CD4-positive, CD25-positive, alpha-beta regulatory T cell (primary cell): ENCODE results near the gene TMEM243. TPM values are rescaled to one million over a fixed set of nuclear protein-coding genes. Genes with fewer than 3 reads are reported as not detected.
"Not testable (repeated sequence)": the region's sequence is repeated elsewhere in the genome, so short reads cannot be mapped to it uniquely, and the experiment has no call there.

Experiments
- ATAC-seq, 2 donors: fragments of 150-1000 bp; cut with Tn5 transposase; one replicate each; pipeline ENCODE4 v1.10.0; 2021; ENCODE audit warnings: low read depth in 2 of 2, moderate number of reproducible peaks in 2 of 2, moderate library complexity in 1 of 2
- DNase-seq, 3 donors: peaks; one replicate each; pipeline versions ENCODE4 v3.0.0 to v3.0.0-alpha.2; 2012 to 2022; ENCODE audit warnings: mixed read lengths in 1 of 3
- H3K27ac ChIP-seq: one replicate; pipeline ENCODE4 v1.7.0; 2013; ENCODE audit warnings: mild to moderate bottlenecking, low read length; ENCODE audit not compliant: insufficient read depth, poor library complexity, severe bottlenecking
- H3K27me3 ChIP-seq: one replicate; pipeline ENCODE4 v1.7.0; 2013; ENCODE audit warnings: low read length; ENCODE audit not compliant: control insufficient read depth, insufficient read depth
- H3K36me3 ChIP-seq: one replicate; pipeline ENCODE4 v1.7.0; 2013; ENCODE audit warnings: mild to moderate bottlenecking, low read length, moderate library complexity; ENCODE audit not compliant: control insufficient read depth, insufficient read depth
- H3K4me1 ChIP-seq: 2 replicates; pipeline ENCODE4 v1.7.0; 2013; ENCODE audit warnings: mild to moderate bottlenecking, low read length; ENCODE audit not compliant: insufficient read depth, control insufficient read depth, poor library complexity, severe bottlenecking
- H3K4me3 ChIP-seq: one replicate; pipeline ENCODE4 v1.7.0; 2013; ENCODE audit warnings: low read depth, mild to moderate bottlenecking, low read length, moderate library complexity
- H3K9me3 ChIP-seq, 2 experiments: 1 replicate in 1 of 2; 2 replicates in 1 of 2; pipeline ENCODE4 v1.7.0; 2013; ENCODE audit warnings: low read length in 2 of 2, mild to moderate bottlenecking in 1 of 2, moderate library complexity in 1 of 2; ENCODE audit not compliant: control insufficient read depth in 2 of 2
- H3K27ac Mint-ChIP-seq, 3 donors: one replicate each; pipeline ENCODE4 v1.8.0; 2020 to 2022; ENCODE audit warnings: mild to moderate bottlenecking in 3 of 3, mixed read lengths in 3 of 3, moderate library complexity in 2 of 3
- H3K27me3 Mint-ChIP-seq: one replicate; pipeline ENCODE4 v1.8.0; 2022; ENCODE audit warnings: mild to moderate bottlenecking, mixed read lengths
- H3K36me3 Mint-ChIP-seq: one replicate; pipeline ENCODE4 v1.8.0; 2020; ENCODE audit warnings: mixed read lengths
- H3K4me1 Mint-ChIP-seq, 4 donors: one replicate each; pipeline ENCODE4 v1.8.0; 2020 to 2022; ENCODE audit warnings: mixed read lengths in 4 of 4, mild to moderate bottlenecking in 1 of 4
- H3K4me3 Mint-ChIP-seq, 4 donors: one replicate each; pipeline ENCODE4 v1.8.0; 2020 to 2022; ENCODE audit warnings: mild to moderate bottlenecking in 4 of 4, mixed read lengths in 4 of 4, moderate library complexity in 3 of 4
- H3K9me3 Mint-ChIP-seq, 7 donors: one replicate each; pipeline ENCODE4 v1.8.0; 2020 to 2022; ENCODE audit warnings: mixed read lengths in 7 of 7, mild to moderate bottlenecking in 3 of 7, moderate library complexity in 2 of 7
- polyA plus RNA-seq, 4 donors: library from polyadenylated mRNA; unstranded; fragments of 300-500 nt; fragmentation: Illumina TruSeq; gene quantifications; one replicate each; pipeline ENCODE4 v1.2.3, GENCODE V29; 2021
- total RNA-seq: library from RNA; stranded (reverse); gene quantifications from one replicate; pipeline ENCODE4 v1.2.3, GENCODE V29; 2022

Gene TMEM243, protein sequence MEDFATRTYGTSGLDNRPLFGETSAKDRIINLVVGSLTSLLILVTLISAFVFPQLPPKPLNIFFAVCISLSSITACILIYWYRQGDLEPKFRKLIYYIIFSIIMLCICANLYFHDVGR
- total RNA-seq (98.0 TPM), polyA plus RNA-seq (10 to 100 TPM; 56.9 to 83.9 (median 78.3) TPM)

DNA sequence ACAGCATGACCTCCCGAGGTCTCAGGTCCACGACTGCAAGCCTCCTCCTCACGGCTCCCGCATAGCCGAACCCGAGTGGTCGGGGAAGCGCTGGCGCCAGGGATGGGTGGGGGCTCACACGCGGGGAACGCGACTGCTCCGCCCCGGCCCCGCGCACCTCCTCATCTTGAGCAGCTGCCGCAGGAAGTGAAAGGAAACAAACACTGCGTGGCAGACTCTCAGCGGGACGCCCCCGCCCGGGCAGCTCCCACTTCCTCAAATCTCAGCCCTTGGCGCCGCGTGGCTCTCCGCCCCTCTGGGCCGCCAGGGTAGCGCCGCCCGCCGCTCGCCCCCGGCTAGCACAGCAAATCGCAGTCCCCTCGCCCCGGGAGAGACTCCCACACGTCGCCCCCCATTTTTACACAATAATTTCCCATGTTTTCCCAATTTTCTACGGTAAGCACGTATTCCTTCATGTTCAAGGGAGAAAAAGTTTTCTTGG, at the start of gene TMEM243:
Gene TMEM243, minus strand, starts transcription at position 188 of the 481 bp plus-strand sequence. CDS start 229 bp downstream, outside the sequence.
- H3K27me3 Mint-ChIP-seq, result peaks cover 7% of the 10 kb centered on the region
- H3K27me3 ChIP-seq, result peaks cover 5% of the 10 kb centered on the region
- H3K9me3 Mint-ChIP-seq, result peaks cover 0 to 2% (median 0%) of the 10 kb centered on the region in 7 donors
- H3K36me3 Mint-ChIP-seq, result no peaks in the 10 kb centered on the region
- H3K4me3 Mint-ChIP-seq, result peak within 1 kb of the TSS in 3 of 4 donors; percentile 99 to 100 (median 99)
- ATAC-seq, result peak; percentile 77 to 81
- H3K27ac ChIP-seq, result peak within 1 kb of the TSS; percentile 93
- H3K36me3 ChIP-seq, result no peaks in the 10 kb centered on the region
- H3K27ac Mint-ChIP-seq, result peak within 1 kb of the TSS; percentile 98 to 99 (median 99)
- DNase-seq, result peak; percentile 80 to 92 (median 86)
- H3K4me3 ChIP-seq, result peak within 1 kb of the TSS; percentile 99
- H3K4me1 ChIP-seq, result peaks cover 53% of the 10 kb centered on the region
- peaks cover 18 to 45% (median 34%) of the 10 kb centered on the region in 4 donors for H3K4me1 Mint-ChIP-seq
- no peaks in the 10 kb centered on the region for H3K9me3 ChIP-seq

DNA sequence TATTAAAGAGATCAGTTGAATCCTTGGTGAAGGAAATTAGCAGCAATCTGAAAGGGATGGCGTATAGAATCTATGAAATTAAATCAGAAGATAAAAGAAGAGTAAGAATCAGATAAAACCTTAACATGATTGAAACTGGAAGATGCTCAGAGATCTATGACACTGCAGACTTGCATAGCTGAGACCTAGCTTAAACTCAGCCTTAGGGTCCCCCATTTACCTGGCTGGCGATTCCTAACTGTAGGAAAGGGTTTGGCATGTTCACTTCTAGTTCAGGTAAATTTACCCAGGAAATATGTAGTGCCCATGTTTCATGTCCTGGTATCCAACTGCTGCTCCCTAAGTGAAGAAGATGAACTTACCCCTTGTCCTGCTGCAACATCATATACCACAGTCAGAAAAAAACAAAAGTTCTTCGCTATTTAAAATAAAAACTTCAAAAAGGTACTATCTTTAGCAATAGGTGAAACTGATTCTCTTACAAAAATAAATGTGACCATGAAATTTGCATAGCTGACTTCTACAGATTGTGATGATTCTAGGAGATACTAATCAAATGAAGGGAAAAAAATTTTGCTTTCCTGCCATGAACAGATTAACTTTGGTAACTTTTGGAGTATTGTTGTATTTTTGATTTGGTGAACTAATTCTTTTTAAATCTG, 47.8 kb upstream of the TMEM243 start:
- H3K27ac Mint-ChIP-seq, result no peak overlapping the region
- H3K4me1 ChIP-seq, result no peaks in the 10 kb centered on the region
- ATAC-seq, result no peak

DNA sequence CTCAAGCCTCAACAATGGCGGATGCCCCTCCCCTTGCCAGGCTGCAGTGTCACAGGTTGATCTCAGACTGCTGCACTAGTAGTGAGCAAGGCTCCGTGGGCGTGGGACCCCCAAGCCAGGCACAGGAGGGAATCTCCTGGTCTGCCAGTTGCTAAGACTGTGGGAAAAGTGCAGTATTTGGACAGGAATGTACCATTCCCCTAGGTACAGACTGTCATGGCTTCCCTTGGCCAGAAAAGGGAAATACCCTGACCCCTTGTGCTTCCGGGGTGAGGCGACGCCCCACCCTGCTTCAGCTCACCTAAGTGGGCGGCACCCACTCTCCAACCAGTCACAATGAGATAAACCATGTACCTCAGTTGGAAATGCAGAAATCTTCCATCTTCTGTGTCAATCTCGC, 44.0 kb upstream of the TMEM243 start:
- Histone ChIP-seq H3K27ac (no peak overlapping the region), H3K4me3 (no peak overlapping the region), H3K9me3 (no peaks in the 10 kb centered on the region), H3K4me1 (no peaks in the 10 kb centered on the region), H3K27me3 (peaks cover 4% of the 10 kb centered on the region), H3K36me3 (no peaks in the 10 kb centered on the region)
- Mint-ChIP-seq H3K4me3 (no peak overlapping the region), H3K27me3 (no peaks in the 10 kb centered on the region), H3K27ac (no peak overlapping the region), H3K9me3 (peaks cover 0 to 4% (median 0%) of the 10 kb centered on the region in 7 donors), H3K36me3 (no peaks in the 10 kb centered on the region), H3K4me1 (no peaks in the 10 kb centered on the region)
- DNase-seq (no peak), ATAC-seq (no peak)

More for the DNA sequence above, 47.8 kb upstream of the TMEM243 start:
- no peak for DNase-seq
- Histone ChIP-seq H3K27me3 (peaks cover 4% of the 10 kb centered on the region), H3K9me3 (no peaks in the 10 kb centered on the region), H3K36me3 (no peaks in the 10 kb centered on the region), H3K4me3 (no peak overlapping the region), H3K27ac (no peak overlapping the region)
- Mint-ChIP-seq H3K27me3 (peaks cover 10% of the 10 kb centered on the region), H3K9me3 (peaks cover 0 to 4% (median 0%) of the 10 kb centered on the region in 7 donors), H3K4me1 (no peaks in the 10 kb centered on the region), H3K4me3 (no peak overlapping the region), H3K36me3 (no peaks in the 10 kb centered on the region)

DNA sequence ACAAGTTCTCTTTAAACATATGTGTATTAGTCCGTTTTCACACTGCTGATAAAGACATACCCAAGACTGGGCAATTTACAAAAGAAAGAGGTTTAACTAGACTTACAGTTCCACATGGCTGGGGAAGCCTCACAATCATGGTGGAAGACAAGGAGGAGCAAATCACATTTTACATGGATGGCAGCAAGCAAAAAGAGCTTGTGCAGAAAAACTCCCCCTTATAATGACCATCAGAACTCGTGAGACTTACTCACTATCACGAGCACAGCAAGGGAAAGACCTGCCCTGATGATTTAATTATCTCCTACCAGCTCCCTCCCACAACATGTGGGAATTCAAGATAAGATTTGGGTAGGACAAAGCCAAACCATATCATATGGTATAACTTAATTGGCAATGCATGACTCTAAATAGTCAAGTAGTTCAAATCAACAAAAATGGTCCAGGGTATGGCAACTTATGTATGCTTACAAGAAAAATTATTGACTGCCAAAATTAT, 34.1 kb upstream of the TMEM243 start:
- H3K4me3 ChIP-seq, result no peak overlapping the region
- H3K4me1 ChIP-seq, result no peaks in the 10 kb centered on the region
- H3K36me3 ChIP-seq, result no peaks in the 10 kb centered on the region
- DNase-seq, result no peak
- ATAC-seq, result no peak
- H3K9me3 ChIP-seq, result no peaks in the 10 kb centered on the region
- H3K36me3 Mint-ChIP-seq, result no peaks in the 10 kb centered on the region
- peaks cover 5% of the 10 kb centered on the region for H3K27me3 ChIP-seq
- no peak overlapping the region for H3K27ac ChIP-seq
- H3K27ac Mint-ChIP-seq, result no peak overlapping the region
- H3K9me3 Mint-ChIP-seq, result peaks cover 0 to 5% (median 1%) of the 10 kb centered on the region in 7 donors
- no peaks in the 10 kb centered on the region for H3K4me1 Mint-ChIP-seq
- H3K27me3 Mint-ChIP-seq, result peaks cover 23% of the 10 kb centered on the region
- H3K4me3 Mint-ChIP-seq, result no peak overlapping the region

DNA sequence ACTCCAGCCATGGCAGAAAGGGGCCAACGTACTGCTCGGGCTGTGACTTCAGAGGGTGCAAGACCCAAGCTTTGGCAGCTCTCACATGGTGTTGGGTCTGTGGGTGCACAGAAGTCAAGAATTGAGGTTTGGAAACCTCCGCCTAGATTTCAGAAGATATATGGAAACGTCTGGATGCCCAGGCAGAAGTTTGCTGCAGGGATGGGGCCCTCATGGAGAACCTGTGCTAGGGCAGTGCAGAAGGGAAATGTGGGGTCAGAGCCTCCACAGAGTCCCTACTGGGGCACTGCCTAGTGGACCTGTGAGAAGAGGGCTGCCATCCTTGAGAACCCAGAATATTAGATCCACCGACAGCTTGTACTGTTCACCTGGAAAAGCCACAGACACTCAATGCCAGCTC, 26.1 kb upstream of the TMEM243 start:
- H3K27me3 Mint-ChIP-seq, H3K27ac Mint-ChIP-seq, H3K4me3 Mint-ChIP-seq, H3K27me3 ChIP-seq, H3K27ac ChIP-seq, H3K36me3 Mint-ChIP-seq, H3K4me1 Mint-ChIP-seq, H3K4me3 ChIP-seq, ATAC-seq, DNase-seq, H3K9me3 ChIP-seq, H3K36me3 ChIP-seq, H3K4me1 ChIP-seq: not testable (repeated sequence)
- H3K9me3 Mint-ChIP-seq, result peaks cover 0 to 17% (median 11%) of the 10 kb centered on the region in 7 donors

DNA sequence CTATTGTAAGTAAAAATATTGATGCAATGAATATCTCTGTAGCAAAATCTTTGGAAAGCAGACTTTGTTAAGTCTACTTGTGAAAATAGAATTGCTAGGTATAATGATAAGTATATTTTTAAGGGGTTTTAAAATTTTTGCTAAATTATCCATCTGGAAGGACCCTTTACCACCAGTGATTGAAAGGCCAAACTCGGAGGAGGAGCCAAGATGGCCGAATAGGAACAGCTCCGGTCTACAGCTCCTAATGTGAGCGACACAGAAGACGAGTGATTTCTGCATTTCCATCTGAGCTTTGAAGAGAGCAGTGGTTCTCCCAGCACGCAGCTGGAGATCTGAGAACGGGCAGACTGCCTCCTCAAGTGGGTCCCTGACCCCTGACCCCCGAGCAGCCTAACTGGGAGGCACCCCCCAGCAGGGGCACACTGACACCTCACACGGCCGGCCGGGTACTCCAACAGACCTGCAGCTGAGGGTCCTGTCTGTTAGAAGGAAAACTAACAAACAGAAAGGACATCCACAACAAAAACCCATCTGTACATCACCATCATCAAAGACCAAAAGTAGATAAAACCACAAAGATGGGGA, 19.0 kb upstream of the TMEM243 start:
- H3K27ac Mint-ChIP-seq, H3K27ac ChIP-seq, ATAC-seq, DNase-seq, H3K4me1 Mint-ChIP-seq, H3K36me3 ChIP-seq, H3K4me3 ChIP-seq, H3K36me3 Mint-ChIP-seq, H3K9me3 Mint-ChIP-seq, H3K27me3 ChIP-seq, H3K9me3 ChIP-seq, H3K4me1 ChIP-seq, H3K4me3 Mint-ChIP-seq: not testable (repeated sequence)
- peaks cover 23% of the 10 kb centered on the region for H3K27me3 Mint-ChIP-seq

DNA sequence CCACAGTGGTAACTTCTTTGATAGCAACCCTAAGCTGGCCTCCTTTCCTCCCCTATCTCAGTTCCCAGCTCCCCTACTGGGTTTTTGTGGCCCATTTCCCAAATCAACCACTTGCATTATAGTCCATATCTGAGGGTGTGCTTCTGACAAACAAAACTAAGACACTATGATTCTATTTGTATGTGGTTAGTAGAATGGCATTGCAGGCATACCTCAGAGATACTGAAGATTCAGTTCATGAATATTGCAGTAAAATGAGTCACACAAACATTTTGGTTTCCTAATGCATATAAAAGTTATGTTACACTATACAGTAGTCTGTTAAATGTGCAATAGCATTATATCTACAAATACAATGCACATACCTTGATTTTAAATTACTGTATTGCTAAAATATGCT, 15.4 kb upstream of the TMEM243 start:
- Mint-ChIP-seq H3K36me3 (no peaks in the 10 kb centered on the region), H3K4me1 (peaks cover 0 to 5% (median 0%) of the 10 kb centered on the region in 4 donors), H3K27me3 (peaks cover 27% of the 10 kb centered on the region), H3K27ac (no peak overlapping the region), H3K4me3 (no peak overlapping the region), H3K9me3 (no peaks in the 10 kb centered on the region)
- Histone ChIP-seq H3K4me3 (no peak overlapping the region), H3K36me3 (no peaks in the 10 kb centered on the region), H3K27me3 (peaks cover 2% of the 10 kb centered on the region), H3K9me3 (no peaks in the 10 kb centered on the region), H3K4me1 (no peaks in the 10 kb centered on the region), H3K27ac (no peak overlapping the region)
- ATAC-seq (no peak), DNase-seq (no peak)
